Measurements from ENCODE around the gene CYTH4.

CYTH4 gene

GRCh38 chr22:37342065-37342464 lies 59.8 kb downstream of the CYTH4 start:
- H3K27ac ChIP-seq: no peak overlapping the region
- TF ChIP-seq CTCF (IDR thresholded peaks at IDR 0.05) (no peak), ZFX (IDR thresholded peaks at IDR 0.05; ENCODE audit: borderline replicate concordance) (no peak)

- no peak overlapping the region for H3K27ac ChIP-seq
- no peak for TF ChIP-seq CTCF (IDR thresholded peaks at IDR 0.05)
- TF ChIP-seq ZFX (IDR thresholded peaks at IDR 0.05; ENCODE audit: borderline replicate concordance): no peak
Observed at GRCh38 chr22:37343348-37343747, 61.0 kb downstream of the CYTH4 start.

DNA sequence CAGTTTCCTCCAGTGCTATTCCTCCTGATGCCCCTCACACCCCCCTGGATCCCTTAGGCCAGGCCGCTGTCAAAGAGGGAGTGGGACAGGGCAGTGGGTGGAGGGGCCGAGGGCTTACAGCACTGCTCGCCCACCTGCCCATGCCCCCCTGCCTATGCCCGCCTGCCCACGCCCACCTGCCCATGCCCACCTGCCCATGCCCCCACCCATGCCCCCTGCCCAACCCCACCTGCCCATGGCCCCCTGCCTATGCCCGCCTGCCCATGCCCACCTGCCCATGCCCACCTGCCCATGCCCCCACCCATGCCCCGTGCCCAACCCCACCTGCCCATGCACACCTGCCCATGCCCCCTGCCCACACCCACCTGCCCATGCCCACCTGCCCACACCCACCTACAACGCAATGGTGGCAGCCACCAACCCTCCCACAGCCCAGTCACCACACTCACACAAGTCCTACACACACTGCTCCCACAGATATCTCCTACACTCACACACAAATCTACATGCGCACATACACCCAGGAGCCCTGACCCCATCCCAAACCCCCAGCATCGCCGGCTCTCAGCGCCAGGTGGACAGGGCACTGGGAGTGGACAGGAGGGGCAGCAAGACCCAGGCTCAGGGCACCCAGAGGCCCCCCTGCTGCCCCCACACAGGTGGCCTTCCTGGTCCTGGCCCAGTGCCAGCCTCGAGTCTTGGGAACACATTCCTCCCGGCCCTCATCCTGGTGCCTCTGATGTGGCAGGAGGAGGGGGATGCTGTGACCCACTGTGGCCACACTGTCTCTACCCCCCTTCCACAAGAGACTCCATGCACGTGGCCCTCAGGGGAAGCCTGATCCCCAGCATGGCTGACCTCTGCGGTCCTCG lies 61.8 kb downstream of the CYTH4 start:
- TF ChIP-seq CTCF (IDR thresholded peaks at IDR 0.05) (no peak), ZFX (IDR thresholded peaks at IDR 0.05; ENCODE audit: borderline replicate concordance) (no peak)
- no peak overlapping the region for H3K27ac ChIP-seq

DNA sequence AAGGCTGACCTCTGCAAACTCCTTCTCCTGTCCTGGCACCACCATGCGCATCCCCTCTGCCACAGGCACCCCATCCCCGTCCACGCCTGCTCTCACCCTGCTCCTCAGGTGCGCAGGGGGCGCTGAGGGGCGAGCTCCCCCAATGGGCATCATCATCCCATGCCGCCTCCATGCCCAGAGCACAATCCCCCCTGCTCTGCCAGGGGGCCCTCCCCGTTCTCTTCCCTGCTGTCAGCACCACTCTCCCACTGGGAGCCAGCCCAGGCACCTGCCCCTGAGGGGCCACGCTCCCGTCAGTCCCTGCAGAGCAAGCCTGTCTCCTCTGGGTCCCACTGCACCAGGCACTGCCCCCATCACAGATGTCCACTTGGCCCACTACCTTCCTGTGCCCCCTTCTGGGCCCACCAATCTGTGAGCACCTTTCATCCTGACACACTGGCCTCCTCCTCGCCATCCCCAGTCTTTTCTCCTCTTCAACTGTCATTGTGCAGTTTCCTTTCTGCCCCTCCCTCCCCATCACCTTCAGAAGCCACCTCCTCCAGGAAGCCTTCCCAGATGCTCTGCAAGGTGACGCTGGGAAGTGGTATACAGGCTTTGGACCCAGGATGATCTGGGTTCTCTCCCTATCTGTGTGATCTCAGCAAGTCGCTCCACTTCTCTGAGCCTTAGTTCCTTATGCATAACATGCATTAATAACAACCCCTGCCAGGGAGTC lies 62.6 kb downstream of the CYTH4 start:
- no peak for TF ChIP-seq CTCF (IDR thresholded peaks at IDR 0.05)
- H3K27ac ChIP-seq: no peak overlapping the region

DNA sequence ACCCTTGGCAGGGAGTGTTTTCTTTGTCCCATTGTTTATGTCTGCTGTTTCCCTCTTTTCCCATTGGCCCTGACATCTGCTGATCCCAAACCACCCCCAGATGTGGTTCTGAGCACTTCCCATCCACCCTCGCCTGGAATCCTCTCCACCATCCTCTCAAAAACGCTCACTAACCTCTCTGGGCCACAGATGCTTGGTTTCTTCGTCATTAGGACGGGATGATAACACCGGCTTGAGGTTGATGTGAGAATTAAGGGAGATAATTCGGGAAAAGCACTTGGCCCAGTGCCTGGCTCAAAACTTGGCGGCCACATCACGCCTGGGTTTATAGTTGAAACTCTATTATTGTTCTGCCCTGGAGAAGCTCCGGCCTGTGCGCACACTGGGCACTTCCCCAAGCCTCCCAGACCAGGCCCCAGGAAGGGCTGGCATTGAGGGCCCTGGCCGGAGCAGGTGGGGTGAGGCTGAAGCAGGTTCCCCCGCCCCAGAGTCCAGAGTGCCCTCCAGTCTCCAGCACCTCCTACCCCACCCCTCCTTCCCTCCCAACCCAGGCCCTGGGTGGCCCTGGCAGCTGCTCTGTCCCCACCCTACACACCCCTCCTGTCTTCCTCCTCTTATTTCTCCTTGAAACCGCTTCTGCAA lies 63.7 kb downstream of the CYTH4 start:
- H3K27ac ChIP-seq: no peak overlapping the region
- TF ChIP-seq CTCF (IDR thresholded peaks at IDR 0.05) (no peak), ZFX (IDR thresholded peaks at IDR 0.05; ENCODE audit: borderline replicate concordance) (no peak)

DNA sequence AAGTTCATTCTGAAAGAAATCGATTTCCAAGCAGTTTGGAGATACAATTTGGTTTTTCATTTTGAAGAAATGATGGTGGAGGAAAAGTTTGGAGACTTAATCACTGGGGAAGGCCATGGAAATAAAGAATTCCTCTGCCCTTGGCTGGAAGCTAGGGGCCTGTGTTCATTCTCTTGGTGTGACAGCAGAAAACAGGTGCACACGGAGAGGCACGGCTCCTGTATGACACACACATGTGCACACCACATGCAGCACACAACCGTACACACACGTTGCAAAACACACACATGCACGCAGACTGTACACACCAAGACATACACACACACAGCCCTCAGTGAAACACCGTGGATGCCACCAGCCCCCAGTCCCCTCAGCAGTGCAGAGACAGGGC lies 64.2 kb downstream of the CYTH4 start:
- TF ChIP-seq CTCF (IDR thresholded peaks at IDR 0.05) (no peak), ZFX (IDR thresholded peaks at IDR 0.05; ENCODE audit: borderline replicate concordance) (no peak)
- H3K27ac ChIP-seq: no peak overlapping the region

Data from 22Rv1 (cell line).